ENCODE results near the gene ITPR1.

The ITPR1 gene

GRCh38 chr3:4776399-4776979 is 283.3 kb downstream of the ITPR1 start:
- no peak overlapping the region for H3K27ac ChIP-seq (replicated peaks)
- DNase-seq (ENCODE audit: low read depth in 1 of 2, low spot score in 1 of 2): no peak
- H3K27me3 ChIP-seq (ENCODE audit: insufficient read depth, poor library complexity, severe bottlenecking): no peaks in the 10 kb centered on the region
- TF ChIP-seq, protein P1, sequence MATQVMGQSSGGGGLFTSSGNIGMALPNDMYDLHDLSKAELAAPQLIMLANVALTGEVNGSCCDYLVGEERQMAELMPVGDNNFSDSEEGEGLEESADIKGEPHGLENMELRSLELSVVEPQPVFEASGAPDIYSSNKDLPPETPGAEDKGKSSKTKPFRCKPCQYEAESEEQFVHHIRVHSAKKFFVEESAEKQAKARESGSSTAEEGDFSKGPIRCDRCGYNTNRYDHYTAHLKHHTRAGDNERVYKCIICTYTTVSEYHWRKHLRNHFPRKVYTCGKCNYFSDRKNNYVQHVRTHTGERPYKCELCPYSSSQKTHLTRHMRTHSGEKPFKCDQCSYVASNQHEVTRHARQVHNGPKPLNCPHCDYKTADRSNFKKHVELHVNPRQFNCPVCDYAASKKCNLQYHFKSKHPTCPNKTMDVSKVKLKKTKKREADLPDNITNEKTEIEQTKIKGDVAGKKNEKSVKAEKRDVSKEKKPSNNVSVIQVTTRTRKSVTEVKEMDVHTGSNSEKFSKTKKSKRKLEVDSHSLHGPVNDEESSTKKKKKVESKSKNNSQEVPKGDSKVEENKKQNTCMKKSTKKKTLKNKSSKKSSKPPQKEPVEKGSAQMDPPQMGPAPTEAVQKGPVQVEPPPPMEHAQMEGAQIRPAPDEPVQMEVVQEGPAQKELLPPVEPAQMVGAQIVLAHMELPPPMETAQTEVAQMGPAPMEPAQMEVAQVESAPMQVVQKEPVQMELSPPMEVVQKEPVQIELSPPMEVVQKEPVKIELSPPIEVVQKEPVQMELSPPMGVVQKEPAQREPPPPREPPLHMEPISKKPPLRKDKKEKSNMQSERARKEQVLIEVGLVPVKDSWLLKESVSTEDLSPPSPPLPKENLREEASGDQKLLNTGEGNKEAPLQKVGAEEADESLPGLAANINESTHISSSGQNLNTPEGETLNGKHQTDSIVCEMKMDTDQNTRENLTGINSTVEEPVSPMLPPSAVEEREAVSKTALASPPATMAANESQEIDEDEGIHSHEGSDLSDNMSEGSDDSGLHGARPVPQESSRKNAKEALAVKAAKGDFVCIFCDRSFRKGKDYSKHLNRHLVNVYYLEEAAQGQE (IDR thresholded peaks at IDR 0.05; ENCODE audit: insufficient replicate concordance, low read depth): no peak
- no peak overlapping the region for H3K4me3 ChIP-seq (replicated peaks; ENCODE audit: insufficient read depth, low read length)

DNA sequence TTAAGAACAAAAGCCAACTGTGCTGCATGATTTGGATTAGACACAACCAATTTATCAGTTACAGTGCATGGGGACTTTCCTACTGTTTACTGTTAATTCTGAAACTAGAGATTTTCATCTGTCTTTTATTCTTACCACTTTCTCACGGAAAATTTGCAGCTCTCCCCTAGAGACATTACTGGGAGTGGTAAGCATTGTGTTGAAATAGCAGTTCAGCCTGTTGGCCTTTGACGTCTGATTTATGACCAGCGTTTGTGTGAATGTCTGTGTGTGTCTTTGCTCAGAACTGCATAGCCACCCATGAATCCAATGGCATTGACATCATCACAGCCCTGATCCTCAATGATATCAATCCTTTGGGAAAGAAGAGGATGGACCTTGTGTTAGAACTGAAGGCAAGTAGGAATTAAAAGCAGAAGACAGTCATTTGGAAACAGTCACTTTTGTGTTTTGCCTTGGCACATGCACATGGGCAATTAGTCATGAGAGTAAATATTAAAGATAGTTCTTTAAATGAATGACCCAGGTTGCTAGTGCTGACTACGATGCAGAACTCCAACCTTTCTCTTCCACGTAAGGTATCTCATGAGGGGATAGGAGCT is 283.9 kb downstream of the ITPR1 start:
- TF ChIP-seq SPI1 (IDR thresholded peaks at IDR 0.05; ENCODE audit: borderline replicate concordance, low read depth): no peak
- TF ChIP-seq, protein P1 (IDR thresholded peaks at IDR 0.05; ENCODE audit: insufficient replicate concordance, low read depth): no peak
- no peak for TF ChIP-seq CTCF (IDR thresholded peaks at IDR 0.05; ENCODE audit: insufficient read depth, low read length)
- no peak for TF ChIP-seq GABPA (IDR thresholded peaks at IDR 0.05; ENCODE audit: low read depth)
- TF ChIP-seq POLR2AphosphoS5 (IDR thresholded peaks at IDR 0.05; ENCODE audit: low read depth): no peak
- DNase-seq (ENCODE audit: low read depth in 1 of 2, low spot score in 1 of 2): no peak

GRCh38 chr3:4778119-4778518 is 285.0 kb downstream of the ITPR1 start:
- Histone ChIP-seq H3K4me3 (replicated peaks; ENCODE audit: insufficient read depth, low read length) (no peak overlapping the region), H3K27ac (replicated peaks) (no peak overlapping the region), H3K27me3 (ENCODE audit: insufficient read depth, poor library complexity, severe bottlenecking) (no peaks in the 10 kb centered on the region)
- DNase-seq (ENCODE audit: low read depth in 1 of 2, low spot score in 1 of 2): no peak
- TF ChIP-seq, protein P1 (IDR thresholded peaks at IDR 0.05; ENCODE audit: insufficient replicate concordance, low read depth): no peak
- TF ChIP-seq CTCF (IDR thresholded peaks at IDR 0.05; ENCODE audit: insufficient read depth, low read length) (no peak), GABPA (IDR thresholded peaks at IDR 0.05; ENCODE audit: low read depth) (no peak), SPI1 (IDR thresholded peaks at IDR 0.05; ENCODE audit: borderline replicate concordance, low read depth) (no peak), POLR2AphosphoS5 (IDR thresholded peaks at IDR 0.05; ENCODE audit: low read depth) (no peak)

More for the DNA sequence above, 283.9 kb downstream of the ITPR1 start:
- Histone ChIP-seq H3K4me3 (replicated peaks; ENCODE audit: insufficient read depth, low read length) (no peak overlapping the region), H3K27me3 (ENCODE audit: insufficient read depth, poor library complexity, severe bottlenecking) (no peaks in the 10 kb centered on the region), H3K27ac (replicated peaks) (no peak overlapping the region)

Measured in HL-60 (cell line).